Small intestine (tissue), 7 donors: Measurements from ENCODE around the gene SLC6A12. TPM values are rescaled to one million over a fixed set of nuclear protein-coding genes. Genes with fewer than 3 reads are reported as not detected.

Source experiments
- DNase-seq, 2 donors: peaks; one replicate each; pipeline versions ENCODE4 v3.0.0 to v3.0.0-alpha.2; 2013
- FAIRE-seq: peaks from 2 replicates; lab custom pipeline; 2012; peaks lifted over from hg19 to GRCh38; lab: Jason Lieb, UNC
- H3K27ac ChIP-seq, 3 donors: one replicate each; pipeline ENCODE4 v1.5.1; 2013; ENCODE audit warnings: low read length in 2 of 3, mild to moderate bottlenecking in 2 of 3, control low read depth in 1 of 3, inconsistent platforms in 1 of 3, low read depth in 1 of 3, moderate library complexity in 1 of 3
- H3K27me3 ChIP-seq, 3 donors: one replicate each; pipeline ENCODE4 v1.6.1; 2013; ENCODE audit warnings: low read length in 3 of 3, inconsistent platforms in 1 of 3; ENCODE audit not compliant: control insufficient read depth in 3 of 3, insufficient read depth in 3 of 3
- H3K36me3 ChIP-seq, 3 donors: one replicate each; pipeline ENCODE4 v1.6.1; 2013; ENCODE audit warnings: low read length in 3 of 3, inconsistent platforms in 1 of 3, low read depth in 1 of 3, mild to moderate bottlenecking in 1 of 3, moderate library complexity in 1 of 3; ENCODE audit not compliant: control insufficient read depth in 3 of 3, insufficient read depth in 2 of 3
- H3K4me1 ChIP-seq, 3 donors: one replicate each; pipeline ENCODE4 v1.6.1; 2013; ENCODE audit warnings: low read length in 2 of 3, inconsistent platforms in 1 of 3, low read depth in 1 of 3, mild to moderate bottlenecking in 1 of 3, moderate library complexity in 1 of 3; ENCODE audit not compliant: control insufficient read depth in 3 of 3, insufficient read depth in 2 of 3
- H3K4me3 ChIP-seq, 3 donors: one replicate each; pipeline ENCODE4 v1.5.1; 2013; ENCODE audit warnings: low read length in 3 of 3, control low read depth in 1 of 3, inconsistent platforms in 1 of 3, low read depth in 1 of 3, mild to moderate bottlenecking in 1 of 3, moderate library complexity in 1 of 3
- H3K9me3 ChIP-seq, 2 donors: one replicate each; pipeline ENCODE4 v1.6.1; 2013; ENCODE audit warnings: low read depth in 1 of 2, low read length in 1 of 2; ENCODE audit not compliant: control insufficient read depth in 2 of 2, insufficient read depth in 1 of 2
- WGBS, 3 donors: extraction: QIAGEN DNeasy Blood & Tissue Kit; methylation state at CpG; one replicate each; pipeline ENCODE4 v1.1.7; 2013; 5-methylcytosine and 5-hydroxymethylcytosine counted together
- polyA plus RNA-seq, 4 donors: library from polyadenylated mRNA; stranded (reverse) in 3 of 4; unstranded in 1 of 4; fragments of 200-250 nt in 3 of 4; fragments of 120-200 nt in 1 of 4; gene quantifications; one replicate each; pipeline versions ENCODE4 v1.2.1 to v1.2.3, GENCODE V29; 2013
- donor health status: healthy with polysubstance abuse.
- donor health status: control.
- donor health status: control.
- donor health status: Bipolar disorder and iron deficiency.
- donor health status: healthy.

Gene SLC6A12
- polyA plus RNA-seq, 4 donors = 0.06 to 9.4 (median 1.7) TPM

DNA sequence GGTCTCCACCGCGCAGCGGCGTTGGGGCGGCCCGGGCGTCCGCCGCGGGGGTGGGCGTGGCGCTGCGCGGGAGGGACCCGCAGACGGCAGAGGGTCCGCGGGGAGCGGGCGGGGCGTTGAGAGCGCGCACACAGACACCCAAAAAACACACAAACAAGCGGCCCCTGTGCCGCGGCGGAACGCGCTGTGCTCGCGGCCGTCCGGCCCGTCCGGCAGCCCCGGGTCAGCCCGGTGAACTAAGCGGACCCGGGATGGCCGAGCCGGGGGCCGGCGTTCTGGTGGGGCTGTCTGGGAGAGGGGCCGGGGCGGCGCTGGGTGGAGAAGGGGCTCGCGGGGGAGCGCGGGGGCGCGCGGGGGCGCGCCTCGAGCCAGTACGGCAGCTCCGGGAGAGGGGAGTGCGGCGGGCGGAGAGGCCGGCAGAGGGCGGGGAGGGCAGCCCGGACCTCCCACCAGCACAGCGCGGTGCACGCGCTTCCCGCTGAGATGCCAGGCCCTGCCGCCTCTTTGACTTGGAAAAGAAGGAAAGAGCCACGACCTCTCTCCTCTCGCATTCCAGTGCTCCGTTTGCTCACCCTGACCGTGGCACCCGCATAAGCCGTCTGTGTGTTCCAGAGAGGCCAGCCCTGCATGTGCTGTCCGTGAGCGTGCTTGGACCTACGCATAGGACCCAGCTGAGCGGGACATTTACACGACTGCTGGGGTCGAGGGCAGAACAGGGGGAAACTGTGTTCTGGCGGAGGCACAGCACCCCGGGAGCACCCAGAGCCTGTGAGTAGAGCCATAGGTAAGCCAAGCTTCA is 10.3 kb downstream of the SLC6A12 start:
- 10 to 20% (median 16%) methylated on average over 69 to 83 of the region's 84 CpGs for WGBS, 3 donors
- H3K9me3 ChIP-seq = no peaks in the 10 kb centered on the region
- H3K4me3 ChIP-seq = peak overlapping the region in 2 of 3 donors; percentile 19 to 45
- no peaks in the 10 kb centered on the region for H3K36me3 ChIP-seq
- peaks cover 0 to 6% (median 0%) of the 10 kb centered on the region in 3 donors for H3K4me1 ChIP-seq
- DNase-seq (peak in 1 of 2 donors; percentile 27), FAIRE-seq (no peak)
- peaks cover 0 to 45% (median 15%) of the 10 kb centered on the region in 3 donors for H3K27me3 ChIP-seq
- H3K27ac ChIP-seq = no peak overlapping the region

DNA sequence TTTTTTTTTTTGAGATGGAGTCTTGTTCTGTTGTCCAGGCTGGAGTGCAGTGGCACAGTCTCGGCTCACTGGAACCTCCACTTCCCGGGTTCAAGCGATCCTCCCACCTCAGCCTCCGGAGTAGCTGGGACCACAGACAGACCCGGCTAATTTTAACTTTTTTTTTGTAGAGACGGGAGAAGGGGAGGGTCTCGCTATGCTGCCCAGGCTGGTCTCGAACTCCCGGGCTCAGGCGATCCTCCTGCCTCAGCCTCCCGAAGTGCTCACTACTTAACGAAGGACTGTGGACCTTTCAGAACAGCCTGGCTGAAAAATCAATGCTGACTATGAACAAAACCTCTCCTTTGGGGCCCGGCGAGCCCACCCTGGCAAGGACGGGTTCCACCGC is 10.9 kb downstream of the SLC6A12 start:
- Histone ChIP-seq H3K27me3 (peaks cover 0 to 46% (median 15%) of the 10 kb centered on the region in 3 donors), H3K9me3 (no peaks in the 10 kb centered on the region), H3K36me3 (no peaks in the 10 kb centered on the region), H3K4me1 (peaks cover 0 to 6% (median 0%) of the 10 kb centered on the region in 3 donors), H3K4me3 (peak overlapping the region in 1 of 3 donors; percentile 45), H3K27ac (no peak overlapping the region)
- DNase-seq (no peak), FAIRE-seq (no peak)
- 57 to 61% (median 61%) methylated on average over 16 of the region's 16 CpGs for WGBS, 3 donors

DNA sequence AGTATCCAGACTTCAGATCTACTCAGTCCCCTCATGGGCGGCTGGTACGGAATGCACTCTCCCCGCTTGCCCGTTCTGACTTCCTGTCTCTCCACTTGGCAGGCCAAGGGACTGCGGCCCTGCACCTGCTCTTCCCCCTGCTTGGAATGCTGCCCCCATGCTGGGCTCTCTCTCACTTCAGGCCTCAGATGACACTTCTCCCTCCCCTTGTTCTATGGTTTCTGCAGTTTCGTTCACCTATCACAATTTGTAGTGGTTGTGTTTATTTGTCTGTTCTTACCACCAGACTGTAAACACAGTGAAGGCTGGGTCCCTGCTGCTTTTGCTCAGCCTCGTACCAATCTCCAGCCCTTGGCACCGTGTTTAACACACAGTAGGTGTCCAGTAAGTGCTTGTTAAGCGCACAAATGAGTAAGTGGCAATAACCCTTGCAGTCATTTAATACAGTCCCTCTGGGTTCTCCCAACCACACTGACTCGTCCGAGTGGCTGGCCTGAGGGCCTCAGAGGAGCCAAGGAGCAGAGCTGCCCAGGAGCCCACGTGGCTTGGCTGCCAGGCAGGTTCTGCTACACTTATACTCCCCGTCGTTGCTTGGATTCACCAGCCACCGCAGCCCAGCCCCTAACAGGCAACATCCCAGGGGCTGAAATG is 11.8 kb downstream of the SLC6A12 start:
- Histone ChIP-seq H3K27ac (no peak overlapping the region), H3K36me3 (no peaks in the 10 kb centered on the region), H3K9me3 (no peaks in the 10 kb centered on the region), H3K4me1 (peaks cover 0 to 6% (median 0%) of the 10 kb centered on the region in 3 donors), H3K27me3 (peaks cover 0 to 49% (median 15%) of the 10 kb centered on the region in 3 donors), H3K4me3 (no peak overlapping the region)
- DNase-seq = no peak
- no peak for FAIRE-seq
- WGBS, 3 donors = 49 to 55% (median 49%) methylated on average over 15 of the region's 15 CpGs

DNA sequence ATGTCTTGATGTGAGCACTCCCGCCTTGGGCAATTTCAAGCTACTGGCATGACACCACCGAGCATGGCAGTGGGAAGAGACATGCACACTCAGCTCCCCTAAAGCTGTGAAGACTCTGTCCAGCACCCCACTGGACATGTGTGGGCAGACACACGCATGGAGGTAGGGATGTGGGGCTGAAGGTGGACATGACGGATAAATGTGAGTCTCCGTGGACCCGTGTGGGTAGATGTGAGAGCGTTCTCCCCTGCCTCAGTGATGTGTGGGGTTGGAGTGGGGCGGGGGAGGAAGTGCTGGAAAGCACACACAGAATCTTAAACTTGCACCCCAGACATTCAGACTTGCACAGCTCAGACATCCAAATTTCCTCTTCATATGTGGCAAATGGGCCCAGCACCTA is 12.6 kb downstream of the SLC6A12 start:
- FAIRE-seq = no peak

DNA sequence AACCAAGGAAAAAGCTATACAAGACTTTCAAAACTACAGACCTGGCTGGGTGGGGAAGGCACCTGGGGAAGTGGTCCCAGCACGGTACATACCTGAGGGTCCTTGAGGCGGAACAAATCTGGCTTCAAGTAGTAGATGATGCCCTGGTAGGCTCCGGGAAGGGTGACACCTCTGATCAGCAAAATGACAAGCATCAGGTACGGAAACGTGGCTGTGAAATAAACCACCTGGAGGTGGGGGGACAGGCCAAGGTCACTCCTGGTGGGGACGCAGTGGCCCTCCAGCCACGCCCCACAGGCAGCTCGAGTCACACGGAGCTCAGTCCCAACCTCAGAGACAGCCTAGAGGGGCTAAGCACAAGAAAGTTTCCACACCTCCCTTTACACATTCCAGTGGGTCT is 15.3 kb downstream of the SLC6A12 start:
- no peak for DNase-seq
- no peaks in the 10 kb centered on the region for H3K4me1 ChIP-seq
- H3K36me3 ChIP-seq = no peaks in the 10 kb centered on the region
- H3K9me3 ChIP-seq = no peaks in the 10 kb centered on the region
- H3K4me3 ChIP-seq = no peak overlapping the region
- no peak for FAIRE-seq
- no peak overlapping the region for H3K27ac ChIP-seq
- peaks cover 0 to 38% (median 6%) of the 10 kb centered on the region in 3 donors for H3K27me3 ChIP-seq
- 38 to 61% (median 48%) methylated on average over 9 of the region's 9 CpGs for WGBS, 3 donors

More for the DNA sequence above, 12.6 kb downstream of the SLC6A12 start:
- peaks cover 0 to 6% (median 0%) of the 10 kb centered on the region in 3 donors for H3K4me1 ChIP-seq
- H3K9me3 ChIP-seq = no peaks in the 10 kb centered on the region
- no peak overlapping the region for H3K4me3 ChIP-seq
- 78 to 79% (median 78%) methylated on average over 8 of the region's 8 CpGs for WGBS, 3 donors
- no peak for DNase-seq
- no peak overlapping the region for H3K27ac ChIP-seq
- H3K27me3 ChIP-seq = peaks cover 0 to 49% (median 14%) of the 10 kb centered on the region in 3 donors
- no peaks in the 10 kb centered on the region for H3K36me3 ChIP-seq

DNA sequence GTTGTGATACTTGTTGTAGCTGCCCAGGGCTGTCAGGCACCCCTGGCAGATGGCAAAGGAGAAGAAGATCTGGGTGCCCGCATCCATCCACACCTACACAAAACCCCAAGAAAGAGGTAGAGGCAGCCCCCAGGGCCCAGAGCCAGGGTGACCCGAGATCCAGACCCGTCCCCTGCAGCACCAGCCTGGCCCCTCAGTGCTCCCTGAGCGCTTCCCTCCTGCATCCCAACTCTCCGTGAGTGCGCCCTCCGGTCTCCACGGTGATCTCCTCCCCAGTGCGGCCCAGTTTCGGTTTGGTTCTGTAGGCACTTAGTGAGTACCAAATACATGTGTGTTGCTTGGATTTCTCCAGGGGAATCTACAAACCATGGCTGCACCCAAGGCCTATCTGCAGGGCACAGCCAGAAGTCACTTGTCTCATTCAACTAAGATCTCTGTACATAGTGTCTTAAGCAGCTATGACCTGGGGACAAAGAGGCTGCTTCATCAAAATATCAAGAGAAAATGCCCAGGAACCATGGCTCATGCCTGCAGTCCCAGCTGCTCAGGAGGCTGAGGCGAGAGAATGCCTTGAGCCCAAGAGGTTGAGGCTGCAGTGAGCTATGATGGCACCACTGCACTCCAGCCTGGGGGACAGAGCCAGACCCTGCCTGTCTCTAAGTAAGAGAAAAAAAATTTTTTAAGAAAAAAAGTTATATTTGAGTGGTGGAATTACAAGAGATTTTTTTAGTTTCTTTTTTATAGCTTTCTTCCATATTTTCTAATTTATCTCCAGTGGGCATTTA is 15.9 kb downstream of the SLC6A12 start:
- Histone ChIP-seq H3K27me3 (peaks cover 0 to 36% (median 6%) of the 10 kb centered on the region in 3 donors), H3K9me3 (no peaks in the 10 kb centered on the region), H3K36me3 (no peaks in the 10 kb centered on the region), H3K4me3 (no peak overlapping the region), H3K27ac (no peak overlapping the region), H3K4me1 (no peaks in the 10 kb centered on the region)
- DNase-seq = no peak
- 92 to 94% (median 94%) methylated on average over 11 of the region's 11 CpGs for WGBS, 3 donors
- FAIRE-seq = no peak

DNA sequence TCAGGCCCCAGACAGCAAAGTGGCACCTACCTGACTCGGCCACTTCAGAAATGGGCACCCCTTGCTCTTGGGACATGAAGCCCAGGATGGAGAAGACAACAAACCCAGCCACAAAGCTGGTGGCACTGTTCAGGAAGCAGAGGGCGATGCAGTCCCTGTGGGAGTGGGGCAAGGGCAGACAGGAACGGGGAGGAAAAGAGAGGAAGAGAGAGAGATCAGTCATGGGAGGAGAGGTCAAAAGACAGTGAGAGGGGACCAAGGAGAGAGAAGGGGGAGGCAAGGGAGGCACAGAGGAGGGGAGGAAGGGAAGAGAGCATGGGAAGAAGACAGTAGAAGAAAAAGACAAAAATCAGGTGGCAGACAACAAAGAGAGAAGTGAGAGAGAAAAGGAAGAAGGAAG is 16.6 kb downstream of the SLC6A12 start:
- WGBS, 3 donors = 76 to 90% (median 86%) methylated on average over 3 of the region's 3 CpGs
- DNase-seq (no peak), FAIRE-seq (no peak)
- Histone ChIP-seq H3K4me3 (no peak overlapping the region), H3K4me1 (no peaks in the 10 kb centered on the region), H3K36me3 (no peaks in the 10 kb centered on the region), H3K27ac (no peak overlapping the region), H3K9me3 (no peaks in the 10 kb centered on the region), H3K27me3 (peaks cover 0 to 28% (median 6%) of the 10 kb centered on the region in 3 donors)

DNA sequence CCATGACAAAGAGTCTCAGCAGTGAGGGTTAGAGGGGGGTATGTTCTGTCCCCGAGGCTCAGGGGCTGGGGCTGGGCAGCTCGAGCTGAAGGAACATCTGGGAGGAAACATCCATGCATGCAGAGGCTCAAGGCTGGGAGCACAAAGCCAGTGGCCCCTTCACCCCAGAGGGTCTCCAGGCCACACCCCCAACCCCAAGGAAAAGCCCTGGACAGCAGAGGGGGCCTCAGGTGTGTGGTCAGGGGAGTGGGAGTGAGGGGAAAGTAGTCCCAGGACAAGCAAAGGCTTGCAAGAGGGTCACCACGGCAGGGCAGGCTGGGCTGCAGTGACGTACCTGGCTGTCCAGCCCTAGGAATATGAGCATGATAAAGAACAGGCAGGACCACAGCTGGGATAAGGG is 17.5 kb downstream of the SLC6A12 start:
- DNase-seq (no peak), FAIRE-seq (no peak)
- H3K27me3 ChIP-seq = peaks cover 0 to 20% (median 4%) of the 10 kb centered on the region in 3 donors
- H3K9me3 ChIP-seq = peaks cover 0 to 5% of the 10 kb centered on the region in 2 donors
- no peaks in the 10 kb centered on the region for H3K4me1 ChIP-seq
- no peak overlapping the region for H3K4me3 ChIP-seq
- WGBS, 3 donors = 68 to 74% (median 74%) methylated on average over 4 of the region's 4 CpGs
- no peak overlapping the region for H3K27ac ChIP-seq
- H3K36me3 ChIP-seq = no peaks in the 10 kb centered on the region
